ENCODE data around the gene CBX7. TPM values are rescaled to one million over a fixed set of nuclear protein-coding genes. Genes with fewer than 3 reads are reported as not detected.
A peak's percentile ranks its signal among the peaks of the same experiment; 100 is the strongest.

Gene CBX7
- total and polyA plus RNA-seq, 2 donors: 4.2 to 34.5 TPM

DNA sequence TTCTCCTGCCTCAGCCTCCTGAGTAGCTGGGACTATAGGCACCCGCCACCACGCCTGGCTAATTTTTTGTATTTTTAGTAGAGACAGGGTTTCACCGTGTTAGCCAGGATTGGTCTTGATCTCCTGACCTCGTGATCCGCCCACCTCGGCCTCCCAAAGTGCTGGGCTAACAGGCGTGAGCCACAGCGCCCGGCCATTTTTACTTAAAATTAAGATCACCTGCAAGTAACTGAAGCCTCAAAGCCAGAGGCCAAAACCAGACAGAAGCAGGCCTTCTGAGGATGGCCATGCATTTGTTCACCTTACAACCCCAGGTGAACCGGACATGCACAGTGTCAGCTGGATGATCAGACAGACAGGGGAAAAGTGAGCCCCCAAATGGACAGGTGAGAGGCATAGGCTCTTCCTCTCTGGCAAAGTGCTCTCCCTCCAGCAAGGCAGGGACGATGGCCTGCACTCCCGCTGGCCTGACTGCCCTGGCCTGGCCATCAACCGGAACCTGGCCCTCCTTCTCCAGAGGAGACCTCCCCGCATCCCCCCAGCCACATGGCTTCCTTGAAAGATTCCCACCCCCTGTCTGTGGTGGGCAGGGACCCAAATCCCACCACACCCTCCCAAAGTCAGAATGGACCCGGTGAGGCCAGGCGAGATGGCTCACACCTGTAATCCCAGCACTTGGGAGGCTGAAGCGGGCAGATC, 29.6 kb downstream of the CBX7 start:
- 97% methylated on average over 17 of the region's 17 CpGs for WGBS
- Histone ChIP-seq H3K27me3 (ENCODE audit: control insufficient read depth in 2 of 2, insufficient read depth in 1 of 2, low read length in 1 of 2) (peaks cover 0 to 4% of the 10 kb centered on the region in 2 donors), H3K4me3 (ENCODE audit: low read length in 2 of 2) (no peak overlapping the region), H3K36me3 (ENCODE audit: control insufficient read depth in 2 of 2, insufficient read depth in 2 of 2, low read length in 1 of 2) (no peaks in the 10 kb centered on the region), H3K4me1 (ENCODE audit: control insufficient read depth in 2 of 2, insufficient read depth in 2 of 2, low read length in 2 of 2) (peaks cover 0 to 2% of the 10 kb centered on the region in 2 donors), H3K27ac (ENCODE audit: low read depth in 1 of 2, low read length in 1 of 2) (no peak overlapping the region), H3K9me3 (ENCODE audit: control insufficient read depth in 2 of 2, insufficient read depth in 1 of 2, low read length in 1 of 2) (no peaks in the 10 kb centered on the region)
- DNase-seq (ENCODE audit: low read depth in 6 of 9, low spot score in 9 of 9): no peak

DNA sequence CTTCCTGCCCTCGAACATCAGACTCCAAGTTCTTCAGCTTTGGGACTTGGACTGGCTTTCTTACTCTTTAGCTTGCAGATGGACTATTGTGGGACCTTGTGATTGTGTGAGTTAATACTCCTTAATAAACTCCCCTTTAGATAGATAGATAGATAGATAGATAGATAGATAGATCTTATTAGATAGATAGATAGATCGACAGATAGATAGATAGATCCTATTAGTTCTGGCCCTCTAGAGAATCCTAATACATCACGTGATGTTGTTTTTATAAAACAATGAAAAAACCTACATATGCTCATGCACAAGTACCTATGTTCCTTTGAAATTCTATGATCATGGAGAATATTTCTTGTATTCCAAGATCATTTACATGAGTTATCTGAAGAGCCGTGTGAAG, 31.5 kb downstream of the CBX7 start:
- WGBS: 96% methylated on average over 4 of the region's 4 CpGs

DNA sequence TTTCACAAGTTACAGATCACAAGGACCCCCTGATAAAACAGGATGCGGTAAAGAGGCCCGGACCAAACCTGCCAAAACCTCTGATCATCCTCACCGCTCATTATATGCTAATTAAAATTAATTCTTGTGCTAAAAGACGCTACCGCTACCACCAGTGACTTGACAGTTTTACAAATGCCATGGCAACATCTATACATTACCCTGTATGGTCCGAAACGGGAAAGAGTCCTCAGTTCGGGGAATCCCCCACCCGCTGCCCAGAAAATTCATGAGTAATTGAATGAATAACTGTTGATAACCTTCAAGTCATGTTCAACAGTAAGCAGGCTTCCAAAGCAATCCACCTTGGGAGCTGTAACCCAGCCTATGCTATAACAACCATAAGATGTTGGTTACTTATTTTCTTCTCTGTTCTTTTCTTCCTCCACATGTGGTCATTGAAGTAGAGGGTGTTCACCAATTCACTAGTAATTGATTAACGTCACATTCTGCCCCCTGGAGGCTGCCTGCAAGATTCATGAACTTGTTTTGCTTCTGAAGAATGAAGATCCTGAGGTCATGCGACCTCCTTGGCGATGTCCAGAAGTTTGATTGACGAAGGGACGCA, 34.8 kb downstream of the CBX7 start:
- no peak overlapping the region for H3K27ac ChIP-seq (ENCODE audit: low read depth in 1 of 2, low read length in 1 of 2)
- no peaks in the 10 kb centered on the region for H3K36me3 ChIP-seq (ENCODE audit: control insufficient read depth in 2 of 2, insufficient read depth in 2 of 2, low read length in 1 of 2)
- no peaks in the 10 kb centered on the region for H3K9me3 ChIP-seq (ENCODE audit: control insufficient read depth in 2 of 2, insufficient read depth in 1 of 2, low read length in 1 of 2)
- peak in 3 of 9 donors; percentile 21 to 47 (median 28) for DNase-seq (ENCODE audit: low read depth in 6 of 9, low spot score in 9 of 9)
- H3K27me3 ChIP-seq (ENCODE audit: control insufficient read depth in 2 of 2, insufficient read depth in 1 of 2, low read length in 1 of 2): peaks cover 0 to 11% of the 10 kb centered on the region in 2 donors
- peaks cover 0 to 2% of the 10 kb centered on the region in 2 donors for H3K4me1 ChIP-seq (ENCODE audit: control insufficient read depth in 2 of 2, insufficient read depth in 2 of 2, low read length in 2 of 2)
- 79% methylated on average over 14 of the region's 14 CpGs for WGBS
- no peak overlapping the region for H3K4me3 ChIP-seq (ENCODE audit: low read length in 2 of 2)

More for the DNA sequence above, 31.5 kb downstream of the CBX7 start:
- no peak overlapping the region for H3K27ac ChIP-seq (ENCODE audit: low read depth in 1 of 2, low read length in 1 of 2)
- no peak overlapping the region for H3K4me3 ChIP-seq (ENCODE audit: low read length in 2 of 2)
- H3K4me1 ChIP-seq (ENCODE audit: control insufficient read depth in 2 of 2, insufficient read depth in 2 of 2, low read length in 2 of 2): peaks cover 0 to 2% of the 10 kb centered on the region in 2 donors
- no peaks in the 10 kb centered on the region for H3K9me3 ChIP-seq (ENCODE audit: control insufficient read depth in 2 of 2, insufficient read depth in 1 of 2, low read length in 1 of 2)
- H3K27me3 ChIP-seq (ENCODE audit: control insufficient read depth in 2 of 2, insufficient read depth in 1 of 2, low read length in 1 of 2): peaks cover 0 to 4% of the 10 kb centered on the region in 2 donors
- no peaks in the 10 kb centered on the region for H3K36me3 ChIP-seq (ENCODE audit: control insufficient read depth in 2 of 2, insufficient read depth in 2 of 2, low read length in 1 of 2)
- DNase-seq (ENCODE audit: low read depth in 6 of 9, low spot score in 9 of 9): no peak

DNA sequence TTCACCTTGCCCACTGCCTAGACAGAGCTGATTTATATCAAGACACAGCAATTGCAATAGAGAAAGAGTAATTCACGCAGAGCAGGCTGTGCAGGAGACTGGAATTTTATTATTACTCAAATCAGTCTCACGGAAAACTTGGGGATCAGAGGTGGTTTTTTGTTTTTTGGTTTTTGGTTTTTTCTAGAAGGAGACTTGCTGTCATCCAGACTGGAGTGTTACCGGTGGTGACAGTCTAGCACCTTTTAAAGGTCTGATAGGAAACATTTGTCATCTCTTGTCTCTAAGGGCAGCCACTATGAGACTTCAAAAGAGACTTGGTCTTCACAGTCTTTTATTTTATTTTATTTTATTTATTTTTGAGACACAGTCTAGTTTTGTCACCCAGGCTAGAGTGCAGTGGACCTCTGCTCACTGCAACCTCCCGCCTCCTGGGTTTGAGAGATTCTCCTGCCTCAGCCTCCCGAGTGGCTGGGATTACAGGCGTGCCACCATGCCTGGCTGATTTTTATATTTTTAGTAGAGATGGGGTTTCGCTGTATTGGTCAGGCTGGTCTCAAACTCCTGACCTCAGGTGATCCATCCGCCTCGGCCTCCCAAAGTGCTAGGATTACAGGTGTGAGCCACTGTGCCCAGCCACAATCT, 36.4 kb downstream of the CBX7 start:
- H3K4me3 ChIP-seq (ENCODE audit: low read length in 2 of 2): no peak overlapping the region
- 95% methylated on average over 9 of the region's 9 CpGs for WGBS
- H3K27ac ChIP-seq (ENCODE audit: low read depth in 1 of 2, low read length in 1 of 2): no peak overlapping the region
- no peaks in the 10 kb centered on the region for H3K36me3 ChIP-seq (ENCODE audit: control insufficient read depth in 2 of 2, insufficient read depth in 2 of 2, low read length in 1 of 2)
- H3K9me3 ChIP-seq (ENCODE audit: control insufficient read depth in 2 of 2, insufficient read depth in 1 of 2, low read length in 1 of 2): no peaks in the 10 kb centered on the region
- no peak for DNase-seq (ENCODE audit: low read depth in 6 of 9, low spot score in 9 of 9)
- H3K27me3 ChIP-seq (ENCODE audit: control insufficient read depth in 2 of 2, insufficient read depth in 1 of 2, low read length in 1 of 2): peaks cover 0 to 11% of the 10 kb centered on the region in 2 donors
- peaks cover 0 to 2% of the 10 kb centered on the region in 2 donors for H3K4me1 ChIP-seq (ENCODE audit: control insufficient read depth in 2 of 2, insufficient read depth in 2 of 2, low read length in 2 of 2)

DNA sequence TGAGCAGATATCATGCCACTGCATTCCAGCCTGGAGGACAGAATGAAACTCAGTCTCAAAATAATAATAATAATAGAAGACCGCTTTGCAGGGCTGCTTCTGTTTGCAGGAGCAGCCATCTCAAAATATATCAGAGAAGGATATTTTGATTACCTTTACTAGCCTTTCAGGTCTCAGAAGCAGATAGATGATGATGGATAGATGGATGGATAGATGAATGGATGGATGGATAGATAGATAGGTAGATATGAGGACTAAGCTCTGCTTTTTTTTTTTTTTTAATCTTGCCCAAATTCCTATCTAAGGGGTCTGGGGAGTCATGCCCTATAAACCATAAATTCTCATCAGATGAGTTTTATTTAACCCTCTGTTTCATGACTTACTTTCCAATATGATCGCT, 36.9 kb downstream of the CBX7 start:
- no peak for DNase-seq (ENCODE audit: low read depth in 6 of 9, low spot score in 9 of 9)
- no peak overlapping the region for H3K27ac ChIP-seq (ENCODE audit: low read depth in 1 of 2, low read length in 1 of 2)
- H3K36me3 ChIP-seq (ENCODE audit: control insufficient read depth in 2 of 2, insufficient read depth in 2 of 2, low read length in 1 of 2): no peaks in the 10 kb centered on the region
- H3K9me3 ChIP-seq (ENCODE audit: control insufficient read depth in 2 of 2, insufficient read depth in 1 of 2, low read length in 1 of 2): no peaks in the 10 kb centered on the region
- peaks cover 0 to 11% of the 10 kb centered on the region in 2 donors for H3K27me3 ChIP-seq (ENCODE audit: control insufficient read depth in 2 of 2, insufficient read depth in 1 of 2, low read length in 1 of 2)
- peaks cover 0 to 4% of the 10 kb centered on the region in 2 donors for H3K4me1 ChIP-seq (ENCODE audit: control insufficient read depth in 2 of 2, insufficient read depth in 2 of 2, low read length in 2 of 2)
- H3K4me3 ChIP-seq (ENCODE audit: low read length in 2 of 2): no peak overlapping the region
- WGBS: 97% methylated on average over 2 of the region's 2 CpGs

DNA sequence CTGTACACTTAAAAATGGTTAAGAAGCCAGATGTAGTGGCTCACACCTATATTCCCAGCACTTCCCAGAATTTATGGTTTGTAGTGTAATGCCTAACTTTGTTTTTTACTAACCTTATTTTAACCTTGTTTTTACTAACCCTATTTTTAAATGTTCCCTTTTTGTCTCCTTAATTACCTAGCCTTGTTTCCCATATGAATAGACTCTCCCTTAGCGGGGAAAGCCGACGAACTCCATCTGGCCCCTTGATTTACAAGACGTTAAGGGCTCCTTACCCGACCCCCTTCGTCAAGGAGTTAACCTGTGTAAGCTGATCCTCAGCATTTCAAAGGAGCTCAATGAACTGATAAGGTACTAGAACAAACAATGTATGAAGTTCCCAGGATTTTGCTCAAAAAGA, 38.4 kb downstream of the CBX7 start:
- peaks cover 0 to 11% of the 10 kb centered on the region in 2 donors for H3K27me3 ChIP-seq (ENCODE audit: control insufficient read depth in 2 of 2, insufficient read depth in 1 of 2, low read length in 1 of 2)
- no peak for DNase-seq (ENCODE audit: low read depth in 6 of 9, low spot score in 9 of 9)
- 87% methylated on average over 6 of the region's 6 CpGs for WGBS

DNA sequence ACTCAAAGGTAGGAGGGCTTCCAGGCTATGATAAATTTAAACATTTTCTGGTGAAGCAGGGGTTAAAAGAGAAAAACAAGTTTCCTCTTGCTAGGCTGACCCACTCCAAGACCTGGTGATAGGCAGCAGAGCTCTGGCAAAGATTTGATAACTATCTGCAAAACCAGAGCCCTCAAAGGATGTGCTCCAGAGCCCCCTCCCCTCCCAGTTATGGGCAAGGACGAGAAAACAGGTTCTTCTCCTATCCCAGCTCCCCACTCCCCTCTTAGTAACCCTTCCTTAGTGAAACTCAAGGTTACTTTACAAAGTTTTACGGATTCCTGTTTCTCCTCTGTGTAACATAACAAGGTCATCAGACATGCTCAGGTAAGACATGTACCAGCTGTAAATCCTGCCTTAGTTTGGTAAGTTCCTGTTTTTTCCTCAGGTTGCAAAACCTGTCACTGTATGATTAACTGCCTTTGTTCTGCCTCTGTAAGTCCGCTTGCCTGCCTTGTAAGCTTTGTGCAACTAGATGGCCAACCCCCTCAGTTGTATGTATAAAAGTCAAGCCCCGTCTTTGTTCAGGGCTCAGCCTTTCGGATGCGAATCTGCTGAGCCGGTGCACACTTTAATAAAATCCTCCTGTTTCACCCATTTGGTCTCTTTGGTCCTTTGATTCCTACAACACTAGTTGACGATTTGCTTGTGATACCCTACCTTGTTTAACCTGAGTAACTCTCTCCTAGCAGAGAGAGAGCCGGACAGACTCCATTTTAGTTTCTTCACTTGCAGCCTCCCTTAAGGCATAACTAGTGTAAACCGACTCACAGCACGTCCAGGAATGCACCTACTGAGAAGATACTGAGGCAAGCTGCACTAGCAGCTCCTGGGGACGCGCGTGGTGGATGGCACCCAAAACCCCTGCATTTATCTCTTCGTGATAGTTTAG, 41.6 kb downstream of the CBX7 start:
- Histone ChIP-seq H3K36me3 (ENCODE audit: control insufficient read depth in 2 of 2, insufficient read depth in 2 of 2, low read length in 1 of 2) (no peaks in the 10 kb centered on the region), H3K27ac (ENCODE audit: low read depth in 1 of 2, low read length in 1 of 2) (peak overlapping the region in 1 of 2 donors; percentile 8), H3K9me3 (ENCODE audit: control insufficient read depth in 2 of 2, insufficient read depth in 1 of 2, low read length in 1 of 2) (no peaks in the 10 kb centered on the region), H3K27me3 (ENCODE audit: control insufficient read depth in 2 of 2, insufficient read depth in 1 of 2, low read length in 1 of 2) (peaks cover 0 to 11% of the 10 kb centered on the region in 2 donors), H3K4me1 (ENCODE audit: control insufficient read depth in 2 of 2, insufficient read depth in 2 of 2, low read length in 2 of 2) (peaks cover 0 to 7% of the 10 kb centered on the region in 2 donors), H3K4me3 (ENCODE audit: low read length in 2 of 2) (no peak overlapping the region)
- no peak for DNase-seq (ENCODE audit: low read depth in 6 of 9, low spot score in 9 of 9)
- WGBS: 70% methylated on average over 15 of the region's 15 CpGs

More for the DNA sequence above, 38.4 kb downstream of the CBX7 start:
- Histone ChIP-seq H3K9me3 (ENCODE audit: control insufficient read depth in 2 of 2, insufficient read depth in 1 of 2, low read length in 1 of 2) (no peaks in the 10 kb centered on the region), H3K27ac (ENCODE audit: low read depth in 1 of 2, low read length in 1 of 2) (no peak overlapping the region), H3K4me1 (ENCODE audit: control insufficient read depth in 2 of 2, insufficient read depth in 2 of 2, low read length in 2 of 2) (peaks cover 0 to 7% of the 10 kb centered on the region in 2 donors), H3K4me3 (ENCODE audit: low read length in 2 of 2) (no peak overlapping the region), H3K36me3 (ENCODE audit: control insufficient read depth in 2 of 2, insufficient read depth in 2 of 2, low read length in 1 of 2) (no peaks in the 10 kb centered on the region)

DNA sequence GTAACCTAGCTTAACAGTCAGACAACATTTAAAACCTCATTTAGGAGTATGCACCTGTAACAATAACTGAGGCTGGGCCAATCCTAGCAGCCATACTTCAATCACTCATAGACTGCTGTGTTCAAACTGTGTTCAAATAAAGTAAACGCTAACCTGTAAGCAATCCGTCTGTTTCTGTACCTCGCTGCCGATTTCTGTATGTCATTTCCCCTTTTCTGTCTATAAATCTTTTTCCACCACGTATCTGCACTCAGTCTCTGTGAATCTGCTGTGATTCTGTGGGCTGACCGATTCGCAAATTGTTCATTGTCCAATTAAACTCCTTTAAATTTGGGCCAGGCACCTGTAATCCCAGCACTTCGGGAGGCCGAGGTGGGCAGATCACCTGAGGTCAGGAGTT, 43.1 kb downstream of the CBX7 start:
- Histone ChIP-seq H3K4me1 (ENCODE audit: control insufficient read depth in 2 of 2, insufficient read depth in 2 of 2, low read length in 2 of 2) (peaks cover 0 to 5% of the 10 kb centered on the region in 2 donors), H3K4me3 (ENCODE audit: low read length in 2 of 2) (no peak overlapping the region), H3K27me3 (ENCODE audit: control insufficient read depth in 2 of 2, insufficient read depth in 1 of 2, low read length in 1 of 2) (peaks cover 0 to 2% of the 10 kb centered on the region in 2 donors), H3K27ac (ENCODE audit: low read depth in 1 of 2, low read length in 1 of 2) (no peak overlapping the region), H3K9me3 (ENCODE audit: control insufficient read depth in 2 of 2, insufficient read depth in 1 of 2, low read length in 1 of 2) (no peaks in the 10 kb centered on the region), H3K36me3 (ENCODE audit: control insufficient read depth in 2 of 2, insufficient read depth in 2 of 2, low read length in 1 of 2) (no peaks in the 10 kb centered on the region)
- DNase-seq (ENCODE audit: low read depth in 6 of 9, low spot score in 9 of 9): no peak
- WGBS: 59% methylated on average over 9 of the region's 9 CpGs
